ENCODE results near the gene CAT.
"Not testable (repeated sequence)": the region's sequence is repeated elsewhere in the genome, so short reads cannot be mapped to it uniquely, and the experiment has no call there.

Gene CAT

GRCh38 chr11:34438529-34439507 is at the start of gene CAT:
CAT (plus strand) TSS chr11:34438934; CDS start chr11:34439014, 80 bp downstream.
- peak; percentile 98 to 99 for ATAC-seq

- ATAC-seq, result no peak
These were observed 43.9 kb upstream of the CAT start for GRCh38 chr11:34394771-34395300.

GRCh38 chr11:34395916-34396550 is 42.7 kb upstream of the CAT start:
- no peak for ATAC-seq

- no peak for ATAC-seq
These were observed 41.6 kb upstream of the CAT start for GRCh38 chr11:34397120-34397519.

- no peak for ATAC-seq
These were observed 40.9 kb upstream of the CAT start for GRCh38 chr11:34397811-34398210.

- no peak for ATAC-seq
These were observed 35.3 kb upstream of the CAT start for GRCh38 chr11:34403431-34403830.

GRCh38 chr11:34404280-34404679 is 34.5 kb upstream of the CAT start:
- ATAC-seq, result peak; percentile 39

GRCh38 chr11:34405079-34405858 is 33.5 kb upstream of the CAT start:
- ATAC-seq, result peak; percentile 88 to 94

- ATAC-seq, result no peak
These were observed 32.3 kb upstream of the CAT start for GRCh38 chr11:34406413-34406812.

- ATAC-seq, result no peak
These were observed 31.5 kb upstream of the CAT start for GRCh38 chr11:34407121-34407813.

GRCh38 chr11:34408580-34409172 is 30.1 kb upstream of the CAT start:
- no peak for ATAC-seq

- ATAC-seq, result no peak
These were observed 27.6 kb upstream of the CAT start for GRCh38 chr11:34411111-34411510.

- no peak for ATAC-seq
These were observed 26.9 kb upstream of the CAT start for GRCh38 chr11:34411791-34412190.

- no peak for ATAC-seq
These were observed 25.5 kb upstream of the CAT start for GRCh38 chr11:34413263-34413662.

GRCh38 chr11:34415538-34415937 is 23.2 kb upstream of the CAT start:
- no peak for ATAC-seq

GRCh38 chr11:34416088-34416487 is 22.6 kb upstream of the CAT start:
- ATAC-seq, result no peak

GRCh38 chr11:34416766-34417165 is 22.0 kb upstream of the CAT start:
- no peak for ATAC-seq

GRCh38 chr11:34417202-34417601 is 21.5 kb upstream of the CAT start:
- ATAC-seq, result no peak

GRCh38 chr11:34419158-34419557 is 19.6 kb upstream of the CAT start:
- ATAC-seq, result no peak

GRCh38 chr11:34423300-34423699 is 15.4 kb upstream of the CAT start:
- ATAC-seq, result no peak

- not testable (repeated sequence) for ATAC-seq
These were observed 13.9 kb upstream of the CAT start for GRCh38 chr11:34424826-34425225.

GRCh38 chr11:34425360-34425759 is 13.4 kb upstream of the CAT start:
- ATAC-seq, result no peak

Data from activated CD4-positive, CD25-positive, alpha-beta regulatory T cell treated with anti-CD3 and anti-CD28 coated beads, Interleukin-2, amount 50 U/mL, for 24 hours (primary cell).